ENCODE data around the gene ZBED5. TPM values are rescaled to one million over a fixed set of nuclear protein-coding genes. Genes with fewer than 3 reads are reported as not detected.
A peak's percentile ranks its signal among the peaks of the same experiment; 100 is the strongest.

ZBED5 gene
- total and polyA plus RNA-seq, 9 of the 15 experiments (the other 6 are each of a cell fraction or from before 2014, with no cell fraction given), result 12.4 to 70.7 (median 26.8) TPM

DNA sequence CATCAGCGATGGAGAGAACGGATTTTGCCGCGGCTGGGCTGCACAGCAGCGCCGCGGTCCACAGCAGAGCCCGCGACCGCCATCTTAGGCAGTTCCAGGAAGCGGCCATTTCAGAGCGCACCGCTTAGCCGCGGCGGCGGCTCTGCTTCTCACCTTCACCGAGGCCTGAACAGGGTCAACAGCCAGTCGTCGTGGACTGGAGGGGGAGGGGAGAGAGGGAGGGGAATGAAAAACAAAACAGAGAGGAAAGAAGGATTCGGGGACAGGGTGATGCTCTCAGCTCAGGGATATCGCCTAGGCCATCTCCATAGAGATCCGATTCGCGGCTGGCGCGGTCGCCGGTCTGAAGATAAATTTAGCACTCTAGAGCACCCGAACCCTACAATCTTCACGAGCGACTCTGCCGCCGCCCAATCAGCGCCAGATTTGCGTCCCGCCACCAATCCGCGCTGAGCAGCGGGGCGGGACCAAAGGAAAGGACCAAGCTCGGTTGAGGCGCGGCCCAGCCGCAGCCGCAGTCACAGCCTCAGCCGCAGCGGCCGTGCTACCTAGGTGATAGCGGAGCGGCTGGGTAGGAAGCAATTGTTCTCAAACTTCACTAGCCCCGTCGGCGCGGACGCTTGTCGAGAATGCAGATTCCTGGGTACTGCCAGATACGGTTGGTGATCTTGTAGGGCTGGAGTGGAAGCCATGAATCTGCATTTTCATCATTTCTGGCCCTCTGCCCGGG lies at the start of gene ZBED5 (continued):
- TF ChIP-seq ZNF77 (CRISPR knock-in tag; IDR thresholded peaks at IDR 0.05) (no peak), HMG20B (CRISPR knock-in tag; IDR thresholded peaks at IDR 0.05) (no peak), ZNF76 (CRISPR knock-in tag; IDR thresholded peaks at IDR 0.05; ENCODE audit: borderline replicate concordance) (0 out of 2 replicates have a peak, but pooled peaks have one; percentile 54), ZNF583 (CRISPR knock-in tag; IDR thresholded peaks at IDR 0.05) (peak; percentile 68; the same call in 1 of the 2 replicates), PRMT5 (CRISPR knock-in tag; IDR thresholded peaks at IDR 0.05) (no peak), ZNF764 (CRISPR knock-in tag; IDR thresholded peaks at IDR 0.05; ENCODE audit: low read depth) (no peak), SIRT6 (IDR thresholded peaks at IDR 0.05; ENCODE audit: low read depth, low read length) (no peak), XRCC4 (IDR thresholded peaks at IDR 0.05; ENCODE audit: extremely low read depth, insufficient read depth, insufficient read length) (no peak)
- TF ChIP-seq, protein P1, sequence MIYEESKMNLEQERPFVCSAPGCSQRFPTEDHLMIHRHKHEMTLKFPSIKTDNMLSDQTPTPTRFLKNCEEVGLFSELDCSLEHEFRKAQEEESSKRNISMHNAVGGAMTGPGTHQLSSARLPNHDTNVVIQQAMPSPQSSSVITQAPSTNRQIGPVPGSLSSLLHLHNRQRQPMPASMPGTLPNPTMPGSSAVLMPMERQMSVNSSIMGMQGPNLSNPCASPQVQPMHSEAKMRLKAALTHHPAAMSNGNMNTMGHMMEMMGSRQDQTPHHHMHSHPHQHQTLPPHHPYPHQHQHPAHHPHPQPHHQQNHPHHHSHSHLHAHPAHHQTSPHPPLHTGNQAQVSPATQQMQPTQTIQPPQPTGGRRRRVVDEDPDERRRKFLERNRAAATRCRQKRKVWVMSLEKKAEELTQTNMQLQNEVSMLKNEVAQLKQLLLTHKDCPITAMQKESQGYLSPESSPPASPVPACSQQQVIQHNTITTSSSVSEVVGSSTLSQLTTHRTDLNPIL (CRISPR knock-in tag; IDR thresholded peaks at IDR 0.05), result no peak
- TF ChIP-seq, protein P2, sequence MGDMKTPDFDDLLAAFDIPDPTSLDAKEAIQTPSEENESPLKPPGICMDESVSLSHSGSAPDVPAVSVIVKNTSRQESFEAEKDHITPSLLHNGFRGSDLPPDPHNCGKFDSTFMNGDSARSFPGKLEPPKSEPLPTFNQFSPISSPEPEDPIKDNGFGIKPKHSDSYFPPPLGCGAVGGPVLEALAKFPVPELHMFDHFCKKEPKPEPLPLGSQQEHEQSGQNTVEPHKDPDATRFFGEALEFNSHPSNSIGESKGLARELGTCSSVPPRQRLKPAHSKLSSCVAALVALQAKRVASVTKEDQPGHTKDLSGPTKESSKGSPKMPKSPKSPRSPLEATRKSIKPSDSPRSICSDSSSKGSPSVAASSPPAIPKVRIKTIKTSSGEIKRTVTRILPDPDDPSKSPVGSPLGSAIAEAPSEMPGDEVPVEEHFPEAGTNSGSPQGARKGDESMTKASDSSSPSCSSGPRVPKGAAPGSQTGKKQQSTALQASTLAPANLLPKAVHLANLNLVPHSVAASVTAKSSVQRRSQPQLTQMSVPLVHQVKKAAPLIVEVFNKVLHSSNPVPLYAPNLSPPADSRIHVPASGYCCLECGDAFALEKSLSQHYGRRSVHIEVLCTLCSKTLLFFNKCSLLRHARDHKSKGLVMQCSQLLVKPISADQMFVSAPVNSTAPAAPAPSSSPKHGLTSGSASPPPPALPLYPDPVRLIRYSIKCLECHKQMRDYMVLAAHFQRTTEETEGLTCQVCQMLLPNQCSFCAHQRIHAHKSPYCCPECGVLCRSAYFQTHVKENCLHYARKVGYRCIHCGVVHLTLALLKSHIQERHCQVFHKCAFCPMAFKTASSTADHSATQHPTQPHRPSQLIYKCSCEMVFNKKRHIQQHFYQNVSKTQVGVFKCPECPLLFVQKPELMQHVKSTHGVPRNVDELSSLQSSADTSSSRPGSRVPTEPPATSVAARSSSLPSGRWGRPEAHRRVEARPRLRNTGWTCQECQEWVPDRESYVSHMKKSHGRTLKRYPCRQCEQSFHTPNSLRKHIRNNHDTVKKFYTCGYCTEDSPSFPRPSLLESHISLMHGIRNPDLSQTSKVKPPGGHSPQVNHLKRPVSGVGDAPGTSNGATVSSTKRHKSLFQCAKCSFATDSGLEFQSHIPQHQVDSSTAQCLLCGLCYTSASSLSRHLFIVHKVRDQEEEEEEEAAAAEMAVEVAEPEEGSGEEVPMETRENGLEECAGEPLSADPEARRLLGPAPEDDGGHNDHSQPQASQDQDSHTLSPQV (IDR thresholded peaks at IDR 0.05), result no peak
